H4 (cell line): ENCODE measurements around the gene CASZ1. TPM values are rescaled to one million over a fixed set of nuclear protein-coding genes. Genes with fewer than 3 reads are reported as not detected.

Experiments used
- DNase-seq: peaks from one replicate; pipeline ENCODE4 v3.0.0-alpha.2; 2015; ENCODE audit warnings: low spot score
- total RNA-seq: library from RNA; depleted of rRNA; stranded (reverse); fragments of >200 nt; shearing (Covaris generic); gene quantifications from 2 replicates; pipeline ENCODE4 v1.2.3, GENCODE V29; 2014

The CASZ1 gene
- total RNA-seq, 1 experiment from 2014 or later = 0.17 TPM

- no peak for DNase-seq
Measured at GRCh38 chr1:10751561-10752085, 44.8 kb downstream of the CASZ1 start.

- DNase-seq = no peak
Measured at GRCh38 chr1:10751160-10751559, 45.3 kb downstream of the CASZ1 start.

GRCh38 chr1:10745886-10746455, 50.5 kb downstream of the CASZ1 start:
- DNase-seq = no peak

GRCh38 chr1:10745383-10745782, 51.1 kb downstream of the CASZ1 start:
- DNase-seq = no peak

GRCh38 chr1:10744654-10745238, 51.7 kb downstream of the CASZ1 start:
- DNase-seq = no peak

GRCh38 chr1:10744029-10744428, 52.4 kb downstream of the CASZ1 start:
- DNase-seq = no peak

GRCh38 chr1:10741696-10742095, 54.8 kb downstream of the CASZ1 start:
- no peak for DNase-seq

GRCh38 chr1:10740123-10740522, 56.3 kb downstream of the CASZ1 start:
- no peak for DNase-seq

- DNase-seq = no peak
Measured at GRCh38 chr1:10739589-10739988, 56.9 kb downstream of the CASZ1 start.

GRCh38 chr1:10738061-10739058, 58.1 kb downstream of the CASZ1 start:
- no peak for DNase-seq

- no peak for DNase-seq
Measured at GRCh38 chr1:10737651-10738050, 58.8 kb downstream of the CASZ1 start.

- no peak for DNase-seq
Measured at GRCh38 chr1:10736634-10737586, 59.5 kb downstream of the CASZ1 start.

- no peak for DNase-seq
Measured at GRCh38 chr1:10735563-10736305, 60.7 kb downstream of the CASZ1 start.

- no peak for DNase-seq
Measured at GRCh38 chr1:10734962-10735544, 61.4 kb downstream of the CASZ1 start.

GRCh38 chr1:10734375-10734774, 62.1 kb downstream of the CASZ1 start:
- DNase-seq = no peak

- DNase-seq = no peak
Measured at GRCh38 chr1:10733474-10734366, 62.7 kb downstream of the CASZ1 start.

- DNase-seq = peak; percentile 80
Measured at GRCh38 chr1:10730985-10731384, 65.5 kb downstream of the CASZ1 start.

- DNase-seq = no peak
Measured at GRCh38 chr1:10728595-10729410, 67.6 kb downstream of the CASZ1 start.
